GM12875 (cell line): ENCODE data around the gene SLC2A11.

Source experiments
- H3K4me3 ChIP-seq: one replicate; pipeline ENCODE4 v1.5.1; 2011; ENCODE audit warnings: low read depth, low read length, control low read depth
- CTCF ChIP-seq: IDR thresholded peaks from 2 replicates; pipeline ENCODE4 v1.5.1; 2011; ENCODE audit warnings: low read depth, mild to moderate bottlenecking, control low read depth, inconsistent platforms, low read length, moderate library complexity, borderline replicate concordance; ENCODE audit not compliant: insufficient read depth

Gene SLC2A11

DNA sequence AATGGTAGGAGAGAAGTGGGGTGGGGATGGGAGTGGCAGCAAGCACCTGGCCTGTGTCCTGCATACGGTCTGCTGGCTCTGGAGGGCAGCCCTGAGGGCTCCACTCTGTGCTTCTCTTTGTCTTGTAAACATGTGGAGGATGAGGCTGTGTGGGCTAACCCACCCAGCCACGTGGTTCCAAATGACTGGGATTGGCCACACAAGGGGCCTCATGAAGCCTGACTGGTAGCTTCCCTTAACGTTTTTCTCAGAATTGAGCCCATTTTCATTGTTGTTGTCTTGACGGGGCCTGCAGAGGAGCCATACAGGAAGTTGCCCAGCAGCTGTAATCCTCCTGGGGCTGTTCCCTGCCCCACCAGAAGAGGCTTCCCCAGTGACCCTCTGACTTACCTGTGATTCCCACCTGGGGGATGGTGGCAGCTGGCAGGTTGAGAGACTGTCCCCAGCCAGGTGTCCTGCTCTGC is 36.9 kb upstream of the SLC2A11 start:
- no peak overlapping the region for H3K4me3 ChIP-seq
- no peak for TF ChIP-seq CTCF

- no peak for TF ChIP-seq CTCF
- no peak overlapping the region for H3K4me3 ChIP-seq
Measured at GRCh38 chr22:23822101-23822671, 35.5 kb upstream of the SLC2A11 start.

DNA sequence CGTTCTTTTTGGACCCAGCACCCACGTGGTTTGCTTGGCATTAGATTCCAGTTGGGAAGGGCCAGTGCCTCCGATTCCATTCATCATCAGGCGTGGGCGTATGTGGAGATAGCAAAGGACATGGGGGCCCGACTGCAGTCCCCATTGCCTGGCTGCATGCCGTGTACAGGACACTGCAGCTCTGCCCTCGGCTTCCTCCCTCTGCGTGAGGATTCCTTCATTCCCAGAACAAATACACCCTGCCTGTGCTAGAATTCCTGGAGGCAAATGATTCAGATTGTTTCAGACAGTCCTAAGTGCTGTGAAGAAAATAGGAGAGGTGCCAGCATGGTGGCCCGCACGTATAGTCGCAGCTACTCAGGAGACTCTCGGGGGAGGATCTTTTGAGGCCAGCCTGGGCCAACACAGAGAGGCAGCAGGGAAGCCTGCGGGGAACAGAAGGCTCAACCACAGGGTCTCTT is 34.3 kb upstream of the SLC2A11 start:
- no peak for TF ChIP-seq CTCF
- no peak overlapping the region for H3K4me3 ChIP-seq

- TF ChIP-seq CTCF, result no peak
- no peak overlapping the region for H3K4me3 ChIP-seq
Measured at GRCh38 chr22:23824476-23825245, 33.0 kb upstream of the SLC2A11 start.

- TF ChIP-seq CTCF, result no peak
- no peak overlapping the region for H3K4me3 ChIP-seq
Measured at GRCh38 chr22:23825246-23825905, 32.3 kb upstream of the SLC2A11 start.

- no peak for TF ChIP-seq CTCF
- H3K4me3 ChIP-seq, result no peak overlapping the region
Measured at GRCh38 chr22:23826510-23827350, 30.9 kb upstream of the SLC2A11 start.
